HG03135 (cell line): ENCODE data around the gene CRACR2A.

Experiments used
- ATAC-seq: cut with Tn5 transposase; IDR thresholded peaks from one replicate; pipeline ENCODE4 v1.9.1; 2021; ENCODE audit warnings: mild to moderate bottlenecking, moderate library complexity; ENCODE audit not compliant: unreplicated experiment

CRACR2A gene

GRCh38 chr12:3600951-3601350 is 152.0 kb downstream of the CRACR2A start:
- ATAC-seq = no peak

GRCh38 chr12:3600039-3600720 is 152.7 kb downstream of the CRACR2A start:
- ATAC-seq = no peak

GRCh38 chr12:3598896-3599860 is 153.7 kb downstream of the CRACR2A start:
- no peak for ATAC-seq

GRCh38 chr12:3597526-3598210 is 155.2 kb downstream of the CRACR2A start:
- no peak for ATAC-seq

GRCh38 chr12:3596703-3597415 is 156.1 kb downstream of the CRACR2A start:
- ATAC-seq = no peak

- ATAC-seq = no peak
Measured at GRCh38 chr12:3595721-3596120, 157.2 kb downstream of the CRACR2A start.

- no peak for ATAC-seq
Measured at GRCh38 chr12:3594966-3595365, 157.9 kb downstream of the CRACR2A start.

- ATAC-seq = no peak
Measured at GRCh38 chr12:3593906-3594483, 158.9 kb downstream of the CRACR2A start.

GRCh38 chr12:3592856-3593625 is 159.9 kb downstream of the CRACR2A start:
- no peak for ATAC-seq

- ATAC-seq = no peak
Measured at GRCh38 chr12:3589745-3590144, 163.2 kb downstream of the CRACR2A start.

- ATAC-seq = no peak
Measured at GRCh38 chr12:3587402-3588013, 165.4 kb downstream of the CRACR2A start.

- ATAC-seq = no peak
Measured at GRCh38 chr12:3583656-3584334, 169.1 kb downstream of the CRACR2A start.

- no peak for ATAC-seq
Measured at GRCh38 chr12:3580094-3580749, 172.7 kb downstream of the CRACR2A start.

GRCh38 chr12:3579446-3580093 is 173.3 kb downstream of the CRACR2A start:
- ATAC-seq = no peak

GRCh38 chr12:3578557-3578956 is 174.4 kb downstream of the CRACR2A start:
- ATAC-seq = no peak

- no peak for ATAC-seq
Measured at GRCh38 chr12:3576891-3577290, 176.0 kb downstream of the CRACR2A start.

- no peak for ATAC-seq
Measured at GRCh38 chr12:3574986-3575385, 177.9 kb downstream of the CRACR2A start.

GRCh38 chr12:3572560-3572959 is 180.3 kb downstream of the CRACR2A start:
- ATAC-seq = no peak
